Endothelial cell (in vitro differentiated cells): ENCODE results near the gene HAX1. TPM values are rescaled to one million over a fixed set of nuclear protein-coding genes. Genes with fewer than 3 reads are reported as not detected.
"Not testable (repeated sequence)": the region's sequence is repeated elsewhere in the genome, so short reads cannot be mapped to it uniquely, and the experiment has no call there.

Experiments
- DNase-seq: peaks from one replicate; pipeline ENCODE4 v3.0.0; 2021; ENCODE audit warnings: low spot score
- H3K27ac Mint-ChIP-seq: one replicate; pipeline ENCODE4 v1.8.0; 2021; ENCODE audit warnings: mixed read lengths, inconsistent platforms; ENCODE audit not compliant: unreplicated experiment
- H3K27me3 Mint-ChIP-seq: one replicate; pipeline ENCODE4 v1.8.0; 2021; ENCODE audit warnings: mild to moderate bottlenecking, moderate library complexity, mixed read lengths, inconsistent platforms; ENCODE audit not compliant: unreplicated experiment
- H3K36me3 Mint-ChIP-seq: one replicate; pipeline ENCODE4 v1.8.0; 2021; ENCODE audit warnings: mild to moderate bottlenecking, low read depth, mixed read lengths, inconsistent platforms; ENCODE audit not compliant: unreplicated experiment
- H3K4me1 Mint-ChIP-seq: one replicate; pipeline ENCODE4 v1.8.0; 2021; ENCODE audit warnings: mild to moderate bottlenecking, mixed read lengths, inconsistent platforms; ENCODE audit not compliant: unreplicated experiment
- H3K4me3 Mint-ChIP-seq: one replicate; pipeline ENCODE4 v1.8.0; 2021; ENCODE audit warnings: mild to moderate bottlenecking, mixed read lengths, inconsistent platforms; ENCODE audit not compliant: unreplicated experiment
- H3K9me3 Mint-ChIP-seq: one replicate; pipeline ENCODE4 v1.8.0; 2021; ENCODE audit warnings: mixed read lengths, inconsistent platforms; ENCODE audit not compliant: unreplicated experiment
- long read RNA-seq: library from polyadenylated mRNA; unstranded; transcript quantifications from one replicate; pipeline ENCODE4 v2.0.0, GENCODE V29; 2020; ENCODE audit not compliant: unreplicated experiment
- total RNA-seq: library from RNA; stranded (reverse); fragmentation: NEBNext Ultra II Directional; extraction: Animal tissue kit (Norgen Biotek cat#: 25700); gene quantifications from one replicate; pipeline ENCODE4 v1.2.1, GENCODE V29; 2021; ENCODE audit not compliant: unreplicated experiment
- TF ChIP-seq, protein P1 (sequence below): fragments of 200-600 bp; sonication (generic); IDR thresholded peaks from one replicate; pipeline ENCODE4 v1.5.0; 2021; ENCODE audit warnings: antibody characterized with exemption; ENCODE audit not compliant: unreplicated experiment

Gene HAX1
- 57.1 TPM for total RNA-seq
- long read RNA-seq, transcript HAX1-201 (7 exons, 1,227 nt) = major isoform, 35 of 43 reads
- long read RNA-seq, partial matches to known transcripts = 1 of 43 reads
- long read RNA-seq, other reads (novel, unspliced or antisense) = 4 of 43 reads

DNA sequence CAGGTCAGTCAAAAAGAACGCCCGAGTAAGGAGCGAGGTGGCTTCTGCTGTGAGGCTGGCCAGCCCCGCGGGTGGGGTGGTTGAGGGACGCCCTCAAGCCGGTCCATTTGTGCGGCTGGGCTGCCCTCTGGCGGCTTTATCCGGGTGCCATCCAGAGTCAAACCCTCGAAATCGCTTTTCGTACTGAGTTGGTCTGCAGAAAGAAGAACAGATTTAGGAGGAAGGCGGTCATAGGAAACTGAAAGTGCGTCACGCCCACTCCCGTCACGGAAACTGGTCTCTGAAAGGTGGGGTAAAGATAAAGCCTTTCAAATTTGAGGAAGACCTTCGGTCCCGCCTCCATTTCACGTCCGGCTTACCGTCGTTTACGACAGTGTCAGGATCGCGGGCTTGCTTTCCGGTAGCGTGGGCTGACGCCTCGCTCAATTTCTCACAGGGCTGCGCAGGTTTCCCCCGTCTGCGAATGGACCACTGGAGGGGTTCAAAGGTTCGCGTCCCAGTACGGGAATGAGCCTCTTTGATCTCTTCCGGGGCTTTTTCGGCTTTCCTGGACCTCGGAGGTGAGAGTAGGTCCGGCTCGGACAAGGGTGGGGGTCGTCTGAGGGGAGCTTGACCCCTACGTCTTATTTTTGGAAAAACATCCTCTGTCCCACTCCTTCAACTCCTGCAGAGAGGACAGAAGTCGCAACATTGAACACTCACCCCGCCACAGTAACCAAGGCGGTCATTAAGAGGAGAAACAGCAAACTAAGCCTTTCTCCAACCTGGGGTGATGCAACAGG, at the start of gene HAX1:
Gene HAX1 (plus strand): TSS at position 413 of the 782 bp plus-strand sequence. CDS start 95 bp downstream, at position 508.
- H3K4me1 Mint-ChIP-seq = peaks cover 37% of the 10 kb centered on the region
- H3K36me3 Mint-ChIP-seq = peaks cover 24% of the 10 kb centered on the region
- peaks cover 2% of the 10 kb centered on the region for H3K27me3 Mint-ChIP-seq
- TF ChIP-seq, protein P1, sequence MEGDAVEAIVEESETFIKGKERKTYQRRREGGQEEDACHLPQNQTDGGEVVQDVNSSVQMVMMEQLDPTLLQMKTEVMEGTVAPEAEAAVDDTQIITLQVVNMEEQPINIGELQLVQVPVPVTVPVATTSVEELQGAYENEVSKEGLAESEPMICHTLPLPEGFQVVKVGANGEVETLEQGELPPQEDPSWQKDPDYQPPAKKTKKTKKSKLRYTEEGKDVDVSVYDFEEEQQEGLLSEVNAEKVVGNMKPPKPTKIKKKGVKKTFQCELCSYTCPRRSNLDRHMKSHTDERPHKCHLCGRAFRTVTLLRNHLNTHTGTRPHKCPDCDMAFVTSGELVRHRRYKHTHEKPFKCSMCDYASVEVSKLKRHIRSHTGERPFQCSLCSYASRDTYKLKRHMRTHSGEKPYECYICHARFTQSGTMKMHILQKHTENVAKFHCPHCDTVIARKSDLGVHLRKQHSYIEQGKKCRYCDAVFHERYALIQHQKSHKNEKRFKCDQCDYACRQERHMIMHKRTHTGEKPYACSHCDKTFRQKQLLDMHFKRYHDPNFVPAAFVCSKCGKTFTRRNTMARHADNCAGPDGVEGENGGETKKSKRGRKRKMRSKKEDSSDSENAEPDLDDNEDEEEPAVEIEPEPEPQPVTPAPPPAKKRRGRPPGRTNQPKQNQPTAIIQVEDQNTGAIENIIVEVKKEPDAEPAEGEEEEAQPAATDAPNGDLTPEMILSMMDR = peak; percentile 36
- DNase-seq = peak; percentile 90
- peak within 1 kb of the TSS; percentile 84 for H3K27ac Mint-ChIP-seq
- no peaks in the 10 kb centered on the region for H3K9me3 Mint-ChIP-seq
- peak within 1 kb of the TSS; percentile 97 for H3K4me3 Mint-ChIP-seq

DNA sequence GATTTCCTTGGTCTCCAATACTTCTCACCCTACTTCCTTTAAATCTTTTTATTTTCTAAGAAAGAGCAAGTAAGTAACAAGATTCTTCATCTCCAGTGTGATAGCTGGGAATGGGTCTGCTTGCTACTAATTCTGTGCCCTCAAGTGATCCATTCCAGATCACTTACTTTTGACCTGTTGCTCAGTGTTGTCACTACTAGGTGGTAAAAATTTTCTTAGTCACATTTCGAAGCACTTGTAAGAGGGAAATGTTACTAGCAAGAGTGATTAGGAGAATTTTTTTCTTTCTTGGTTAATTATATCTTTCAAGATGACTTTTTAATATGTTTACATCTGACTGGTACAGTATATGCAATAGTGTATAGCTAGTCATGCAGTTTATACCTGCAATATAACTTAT, 49.5 kb upstream of the HAX1 start:
- peaks cover 35% of the 10 kb centered on the region for H3K36me3 Mint-ChIP-seq
- peak overlapping the region; percentile 52 for H3K4me3 Mint-ChIP-seq
- peaks cover 36% of the 10 kb centered on the region for H3K4me1 Mint-ChIP-seq
- DNase-seq = no peak
- peaks cover 15% of the 10 kb centered on the region for H3K27me3 Mint-ChIP-seq
- H3K9me3 Mint-ChIP-seq = no peaks in the 10 kb centered on the region
- TF ChIP-seq, protein P1 = no peak
- peak overlapping the region; percentile 59 for H3K27ac Mint-ChIP-seq

DNA sequence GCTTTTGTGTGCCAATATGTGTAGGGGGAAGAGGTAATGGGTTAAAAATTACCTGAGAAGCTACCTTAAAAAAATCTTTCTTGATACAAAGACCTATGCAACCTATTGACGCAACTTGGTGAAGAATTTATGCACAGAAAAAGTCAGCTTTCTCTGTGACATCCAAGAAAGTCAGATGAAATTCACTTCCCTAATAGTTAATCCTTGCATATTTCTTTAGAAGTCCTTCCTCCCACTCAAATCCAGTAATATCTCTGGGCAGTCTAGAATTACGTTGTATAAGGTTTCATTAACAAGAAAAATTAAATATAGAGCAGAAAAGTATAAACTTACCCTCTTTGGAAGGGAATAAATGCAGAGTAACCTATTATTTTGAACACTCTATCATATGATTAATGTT, 48.8 kb upstream of the HAX1 start:
- Mint-ChIP-seq H3K4me3 (no peak overlapping the region), H3K36me3 (peaks cover 35% of the 10 kb centered on the region), H3K27me3 (peaks cover 15% of the 10 kb centered on the region), H3K9me3 (no peaks in the 10 kb centered on the region), H3K27ac (no peak overlapping the region), H3K4me1 (peaks cover 30% of the 10 kb centered on the region)
- no peak for DNase-seq
- TF ChIP-seq, protein P1 = no peak

DNA sequence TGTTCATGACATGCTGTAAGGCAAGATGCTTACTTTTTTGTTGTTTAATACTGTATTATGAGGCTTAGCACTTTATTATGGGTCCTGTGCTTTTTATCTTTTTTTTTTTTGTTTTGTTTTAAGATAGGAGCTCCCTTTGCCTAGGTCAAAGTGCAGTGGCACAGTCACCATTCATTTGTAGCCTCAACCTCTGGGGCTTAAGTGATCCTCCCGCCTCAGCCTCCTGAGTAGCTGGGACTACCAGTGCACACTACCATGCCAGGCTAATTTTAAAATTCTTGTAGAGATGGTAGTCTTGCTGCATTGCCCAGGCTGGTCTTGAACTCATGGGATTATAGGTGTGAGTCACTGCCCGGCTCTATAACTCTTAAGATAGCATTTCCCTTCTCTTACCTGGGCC, 47.1 kb upstream of the HAX1 start:
- H3K4me1 Mint-ChIP-seq = peaks cover 20% of the 10 kb centered on the region
- DNase-seq = no peak
- H3K36me3 Mint-ChIP-seq = peaks cover 36% of the 10 kb centered on the region
- no peak overlapping the region for H3K27ac Mint-ChIP-seq
- peaks cover 9% of the 10 kb centered on the region for H3K27me3 Mint-ChIP-seq
- H3K4me3 Mint-ChIP-seq = no peak overlapping the region
- TF ChIP-seq, protein P1 = no peak
- no peaks in the 10 kb centered on the region for H3K9me3 Mint-ChIP-seq

DNA sequence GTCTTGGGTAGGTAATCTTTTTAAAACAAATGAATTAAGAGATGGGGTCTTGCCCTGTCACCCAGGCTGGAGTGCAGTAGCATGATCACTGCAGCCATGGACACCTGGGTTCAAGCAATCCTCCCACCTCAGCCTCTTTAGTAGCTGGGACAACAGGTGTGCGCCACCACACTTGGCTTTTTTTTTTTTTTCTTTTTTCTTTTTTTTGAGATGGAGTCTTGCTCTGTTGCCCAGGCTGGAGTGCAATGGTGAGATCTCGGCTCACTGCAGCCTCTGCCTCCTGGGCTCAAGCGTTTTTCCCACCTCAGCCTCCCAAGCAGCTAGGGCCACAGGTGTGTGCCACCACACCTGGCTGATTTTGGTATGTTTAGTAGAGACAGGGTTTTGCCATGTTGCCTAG, 41.3 kb upstream of the HAX1 start:
- not testable (repeated sequence) for H3K4me1 Mint-ChIP-seq, DNase-seq, H3K4me3 Mint-ChIP-seq, H3K27ac Mint-ChIP-seq, H3K27me3 Mint-ChIP-seq, H3K9me3 Mint-ChIP-seq
- H3K36me3 Mint-ChIP-seq = peaks cover 45% of the 10 kb centered on the region

DNA sequence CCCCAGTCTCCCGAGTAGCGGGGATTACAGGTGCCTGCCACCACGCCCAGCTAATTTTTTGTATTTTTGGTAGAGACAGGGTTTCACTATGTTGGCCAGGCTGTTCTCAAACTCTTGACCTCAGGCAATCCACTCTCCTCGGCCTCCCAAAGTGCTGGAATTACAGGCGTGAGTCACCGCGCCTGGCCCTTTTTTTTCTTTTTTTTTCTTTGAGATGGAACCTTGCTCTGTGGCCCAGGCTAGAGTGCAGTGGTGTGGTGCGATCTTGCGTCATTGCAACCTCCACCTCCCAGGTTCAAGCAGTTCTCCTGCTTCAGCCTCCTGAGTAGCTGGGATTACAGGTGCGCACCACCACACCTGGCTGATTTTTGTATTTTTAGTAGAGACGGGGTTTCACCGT, 39.3 kb upstream of the HAX1 start:
- H3K36me3 Mint-ChIP-seq = peaks cover 52% of the 10 kb centered on the region
- H3K4me1 Mint-ChIP-seq, H3K4me3 Mint-ChIP-seq, H3K27me3 Mint-ChIP-seq, H3K9me3 Mint-ChIP-seq, DNase-seq: not testable (repeated sequence)
- H3K27ac Mint-ChIP-seq = peak overlapping the region; percentile 77
